SK-N-MC (cell line): Measurements from ENCODE around the gene IL7R.

Source experiments
- EZH2 ChIP-seq: fragments of 200-600 bp; sonication (generic); IDR thresholded peaks from one replicate; pipeline ENCODE4 v1.6.1; 2017; ENCODE audit warnings: antibody characterized with exemption
- FOXP2 ChIP-seq: optimal IDR thresholded peaks from 2 replicates; pipeline ENCODE3; 2011; ENCODE audit warnings: mild to moderate bottlenecking, moderate library complexity; ENCODE audit not compliant: insufficient read depth; ENCODE audit errors: extremely low read length, control extremely low read depth
- POLR2AphosphoS5 ChIP-seq: IDR thresholded peaks from 2 replicates; pipeline ENCODE4 v1.6.1; 2012; ENCODE audit warnings: mild to moderate bottlenecking, low read depth, low read length, borderline replicate concordance

GRCh38 chr5:35870605-35871004, 13.9 kb downstream of the IL7R start:
- TF ChIP-seq EZH2 (no peak), POLR2AphosphoS5 (no peak), FOXP2 (no peak)
